GM19438 (cell line): ENCODE data around the gene ATP2A1.
"Not testable (repeated sequence)": the region's sequence is repeated elsewhere in the genome, so short reads cannot be mapped to it uniquely, and the experiment has no call there.

Experiments used
- ATAC-seq: cut with Tn5 transposase; IDR thresholded peaks from one replicate; pipeline ENCODE4 v1.9.1; 2021; ENCODE audit warnings: low read depth; ENCODE audit not compliant: unreplicated experiment

The ATP2A1 gene

DNA sequence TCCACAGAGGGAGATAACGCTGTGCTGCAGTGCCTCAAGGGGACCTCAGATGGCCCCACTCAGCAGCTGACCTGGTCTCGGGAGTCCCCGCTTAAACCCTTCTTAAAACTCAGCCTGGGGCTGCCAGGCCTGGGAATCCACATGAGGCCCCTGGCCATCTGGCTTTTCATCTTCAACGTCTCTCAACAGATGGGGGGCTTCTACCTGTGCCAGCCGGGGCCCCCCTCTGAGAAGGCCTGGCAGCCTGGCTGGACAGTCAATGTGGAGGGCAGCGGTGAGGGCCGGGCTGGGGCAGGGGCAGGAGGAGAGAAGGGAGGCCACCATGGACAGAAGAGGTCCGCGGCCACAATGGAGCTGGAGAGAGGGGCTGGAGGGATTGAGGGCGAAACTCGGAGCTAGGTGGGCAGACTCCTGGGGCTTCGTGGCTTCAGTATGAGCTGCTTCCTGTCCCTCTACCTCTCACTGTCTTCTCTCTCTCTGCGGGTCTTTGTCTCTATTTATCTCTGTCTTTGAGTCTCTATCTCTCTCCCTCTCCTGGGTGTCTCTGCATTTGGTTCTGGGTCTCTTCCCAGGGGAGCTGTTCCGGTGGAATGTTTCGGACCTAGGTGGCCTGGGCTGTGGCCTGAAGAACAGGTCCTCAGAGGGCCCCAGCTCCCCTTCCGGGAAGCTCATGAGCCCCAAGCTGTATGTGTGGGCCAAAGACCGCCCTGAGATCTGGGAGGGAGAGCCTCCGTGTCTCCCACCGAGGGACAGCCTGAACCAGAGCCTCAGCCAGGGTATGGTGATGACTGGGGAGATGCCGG lies 54.3 kb downstream of the ATP2A1 start:
- no peak for ATAC-seq

DNA sequence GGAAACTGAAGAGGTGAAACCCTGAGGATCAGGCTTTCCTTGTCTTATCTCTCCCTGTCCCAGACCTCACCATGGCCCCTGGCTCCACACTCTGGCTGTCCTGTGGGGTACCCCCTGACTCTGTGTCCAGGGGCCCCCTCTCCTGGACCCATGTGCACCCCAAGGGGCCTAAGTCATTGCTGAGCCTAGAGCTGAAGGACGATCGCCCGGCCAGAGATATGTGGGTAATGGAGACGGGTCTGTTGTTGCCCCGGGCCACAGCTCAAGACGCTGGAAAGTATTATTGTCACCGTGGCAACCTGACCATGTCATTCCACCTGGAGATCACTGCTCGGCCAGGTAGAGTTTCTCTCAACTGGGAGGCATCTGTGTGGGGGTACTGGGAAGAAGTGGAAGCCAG lies 54.9 kb downstream of the ATP2A1 start:
- no peak for ATAC-seq

DNA sequence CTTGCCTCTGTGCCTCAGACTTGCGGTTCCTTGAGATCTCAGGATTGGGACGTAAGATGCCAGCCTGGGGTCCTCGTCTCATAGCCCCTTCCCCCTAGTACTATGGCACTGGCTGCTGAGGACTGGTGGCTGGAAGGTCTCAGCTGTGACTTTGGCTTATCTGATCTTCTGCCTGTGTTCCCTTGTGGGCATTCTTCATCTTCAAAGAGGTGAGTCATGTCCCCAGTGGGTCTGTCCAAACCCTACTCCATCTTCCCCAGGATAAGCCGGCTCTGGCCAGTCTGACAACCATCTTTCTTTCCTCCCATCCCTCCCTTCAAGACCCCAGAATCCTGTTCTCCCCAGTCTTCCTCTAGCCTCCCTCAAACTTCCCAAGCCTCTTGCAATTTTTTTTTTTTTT lies 57.1 kb downstream of the ATP2A1 start:
- no peak for ATAC-seq

DNA sequence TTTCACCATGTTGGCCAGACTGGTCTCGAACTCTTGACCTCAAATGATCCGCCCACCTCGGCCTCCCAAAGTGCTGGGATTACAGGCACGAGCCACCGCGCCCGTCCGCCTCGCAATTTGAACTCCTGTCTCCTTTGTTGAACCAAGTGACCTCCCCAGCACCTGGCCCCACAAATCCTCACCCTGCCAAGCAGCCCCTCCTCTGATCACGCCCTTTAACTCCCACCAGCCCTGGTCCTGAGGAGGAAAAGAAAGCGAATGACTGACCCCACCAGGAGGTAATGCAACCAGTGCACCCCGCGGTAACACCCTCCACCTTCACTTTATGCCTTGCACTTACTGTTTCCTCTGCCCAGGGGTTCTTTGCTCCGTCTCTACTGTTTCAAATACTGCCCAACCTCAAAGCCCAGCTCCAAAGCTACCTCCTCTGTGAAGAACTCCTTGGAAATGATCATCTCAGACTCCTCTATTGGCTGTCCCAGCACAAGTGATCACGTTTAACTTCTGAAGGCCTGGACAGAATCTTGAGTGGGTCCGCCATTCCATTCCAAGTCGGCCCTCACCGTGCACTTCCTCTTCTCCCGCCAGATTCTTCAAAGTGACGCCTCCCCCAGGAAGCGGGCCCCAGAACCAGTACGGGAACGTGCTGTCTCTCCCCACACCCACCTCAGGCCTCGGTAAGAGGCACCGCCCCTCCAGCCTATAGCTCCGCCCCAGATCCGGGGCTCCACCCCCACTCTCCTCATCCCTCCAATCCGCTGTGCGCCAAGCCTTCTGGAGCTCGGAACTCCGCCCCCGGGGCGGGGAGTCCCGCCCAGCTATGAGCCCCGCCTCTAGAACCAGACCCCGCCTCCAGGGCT lies 57.9 kb downstream of the ATP2A1 start:
- ATAC-seq, result peak; percentile 77

DNA sequence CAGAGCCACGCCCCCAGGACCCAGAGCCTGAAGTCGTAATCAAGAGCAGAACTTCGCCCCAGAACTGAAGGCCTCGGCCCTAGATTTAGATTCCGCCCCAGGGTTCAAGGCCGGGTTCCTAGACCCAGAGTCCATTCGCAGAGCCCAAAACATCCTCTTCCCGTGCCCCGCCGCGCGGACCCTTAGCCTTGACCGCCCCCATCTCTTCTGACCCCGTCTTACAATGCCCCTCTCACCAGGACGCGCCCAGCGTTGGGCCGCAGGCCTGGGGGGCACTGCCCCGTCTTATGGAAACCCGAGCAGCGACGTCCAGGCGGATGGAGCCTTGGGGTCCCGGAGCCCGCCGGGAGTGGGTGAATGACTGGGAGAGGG lies 58.5 kb downstream of the ATP2A1 start:
- no peak for ATAC-seq

DNA sequence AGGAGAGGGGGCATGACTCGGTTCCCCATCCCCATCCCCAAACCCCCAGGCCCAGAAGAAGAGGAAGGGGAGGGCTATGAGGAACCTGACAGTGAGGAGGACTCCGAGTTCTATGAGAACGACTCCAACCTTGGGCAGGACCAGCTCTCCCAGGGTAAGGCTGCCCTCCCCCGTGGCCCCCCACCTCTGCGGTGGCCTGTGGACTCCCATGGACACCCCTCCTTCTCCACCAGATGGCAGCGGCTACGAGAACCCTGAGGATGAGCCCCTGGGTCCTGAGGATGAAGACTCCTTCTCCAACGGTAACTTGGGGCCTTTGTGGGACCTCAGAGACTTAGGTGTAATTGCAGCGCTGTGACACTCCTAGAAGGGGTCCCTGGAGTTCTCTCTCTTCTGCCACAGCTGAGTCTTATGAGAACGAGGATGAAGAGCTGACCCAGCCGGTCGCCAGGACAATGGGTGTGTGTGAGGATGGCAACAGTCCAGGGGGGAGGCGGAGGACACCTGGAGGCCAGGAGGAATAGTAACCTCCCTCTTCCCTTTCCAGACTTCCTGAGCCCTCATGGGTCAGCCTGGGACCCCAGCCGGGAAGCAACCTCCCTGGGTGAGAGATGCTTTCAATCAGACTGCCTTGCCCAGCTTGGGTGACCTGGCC lies 59.1 kb downstream of the ATP2A1 start:
- ATAC-seq, result no peak

DNA sequence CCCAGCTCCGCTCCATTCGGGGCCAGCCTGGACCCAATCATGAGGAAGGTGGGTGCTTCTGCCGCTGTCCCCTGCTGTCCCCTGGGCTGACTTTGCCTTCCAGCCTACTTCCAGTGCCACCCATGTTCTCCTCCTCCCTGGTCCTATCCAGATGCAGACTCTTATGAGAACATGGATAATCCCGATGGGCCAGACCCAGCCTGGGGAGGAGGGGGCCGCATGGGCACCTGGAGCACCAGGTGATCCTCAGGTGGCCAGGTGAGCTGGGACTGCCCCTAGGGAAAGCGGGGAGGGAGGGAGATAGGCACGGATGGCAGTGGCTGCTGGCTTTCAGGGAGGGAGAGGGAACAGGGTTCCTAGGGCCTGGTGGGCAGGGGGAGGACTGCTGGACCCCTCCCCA lies 60.4 kb downstream of the ATP2A1 start:
- no peak for ATAC-seq

DNA sequence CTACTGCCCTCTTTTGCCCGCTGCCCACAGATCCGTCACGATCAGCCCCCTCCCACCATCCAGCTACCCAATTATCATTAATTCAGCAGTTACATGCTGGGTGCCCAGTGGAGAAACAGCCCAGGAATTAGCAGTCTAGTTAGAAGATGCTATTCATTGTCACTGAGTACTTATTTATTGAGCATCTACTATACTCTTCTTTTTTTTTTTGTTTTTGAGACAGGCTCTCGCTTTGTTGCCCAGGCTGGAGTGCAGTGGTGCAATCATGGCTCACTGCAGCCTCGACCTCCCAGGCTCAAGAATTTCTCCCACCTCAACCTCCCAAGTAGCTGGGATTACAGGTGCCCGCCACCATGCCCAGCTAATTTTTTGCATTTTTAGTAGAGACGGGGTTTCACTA lies 61.5 kb downstream of the ATP2A1 start:
- not testable (repeated sequence) for ATAC-seq

DNA sequence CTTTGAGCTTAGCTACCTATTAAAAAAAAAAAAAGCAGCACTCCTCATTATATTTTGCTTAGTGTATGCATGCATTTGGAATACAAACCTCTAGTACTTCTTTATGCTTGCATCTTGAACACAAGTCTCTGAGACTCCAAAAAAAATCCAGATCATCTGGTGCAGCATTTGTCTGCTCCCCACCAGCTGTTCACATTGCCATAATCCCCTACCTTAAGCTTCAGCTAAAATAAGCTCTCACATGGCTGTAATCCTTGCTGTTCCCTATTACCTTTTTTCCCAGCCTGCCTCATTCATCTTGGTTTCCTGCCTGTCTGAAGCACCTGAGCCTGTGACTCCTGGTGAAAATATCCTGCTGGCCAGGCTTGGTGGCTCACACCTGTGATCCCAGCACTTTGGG lies 65.0 kb downstream of the ATP2A1 start:
- no peak for ATAC-seq

DNA sequence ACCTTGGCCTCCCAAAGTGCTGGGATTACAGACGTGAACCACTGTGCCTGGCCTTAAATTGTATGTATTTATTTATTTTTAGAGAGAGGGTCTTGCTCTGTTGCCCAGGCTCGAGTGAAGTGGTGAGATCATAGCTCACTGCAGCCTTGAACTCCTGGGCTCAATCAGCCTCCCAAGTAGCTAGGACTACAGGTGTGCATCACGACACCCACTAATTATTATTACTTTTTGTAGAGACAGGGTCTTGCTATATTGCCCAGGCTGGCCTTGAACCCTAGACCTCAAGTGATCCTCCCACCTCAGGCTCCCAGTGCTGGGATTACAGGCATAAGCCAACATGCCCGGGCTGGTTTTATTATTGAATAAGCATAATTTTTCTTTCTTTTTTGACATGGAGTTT lies 68.4 kb downstream of the ATP2A1 start:
- ATAC-seq, result no peak

DNA sequence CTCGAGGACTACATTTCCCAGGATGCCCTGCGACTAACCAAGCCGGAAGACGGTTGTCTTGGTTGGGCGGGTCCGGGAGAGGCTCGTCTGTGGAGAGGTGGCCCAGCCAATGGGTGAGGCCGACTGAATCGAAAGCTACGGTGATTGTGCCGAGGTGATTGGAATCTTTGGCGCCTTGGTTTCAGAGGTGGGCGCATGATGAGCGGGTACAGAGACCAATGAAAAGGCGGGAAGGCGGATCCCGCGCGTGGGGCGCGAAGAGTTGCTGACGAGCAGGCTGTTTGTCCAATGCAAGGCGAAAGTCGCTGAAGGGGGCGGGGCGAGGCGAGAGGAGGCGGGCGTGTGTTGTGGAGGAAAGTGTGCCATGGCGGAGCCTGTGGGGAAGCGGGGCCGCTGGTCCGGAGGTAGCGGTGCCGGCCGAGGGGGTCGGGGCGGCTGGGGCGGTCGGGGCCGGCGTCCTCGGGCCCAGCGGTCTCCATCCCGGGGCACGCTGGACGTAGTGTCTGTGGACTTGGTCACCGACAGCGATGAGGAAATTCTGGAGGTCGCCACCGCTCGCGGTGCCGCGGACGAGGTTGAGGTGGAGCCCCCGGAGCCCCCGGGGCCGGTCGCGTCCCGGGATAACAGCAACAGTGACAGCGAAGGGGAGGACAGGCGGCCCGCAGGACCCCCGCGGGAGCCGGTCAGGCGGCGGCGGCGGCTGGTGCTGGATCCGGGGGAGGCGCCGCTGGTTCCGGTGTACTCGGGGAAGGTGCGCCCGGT lies 72.5 kb downstream of the ATP2A1 start, which contains the start of gene NFATC2IP:
NFATC2IP (plus strand) TSS at position 290 of the 762 bp plus-strand sequence; CDS start at position 365, 75 bp downstream.
- ATAC-seq, result peak; percentile 91

DNA sequence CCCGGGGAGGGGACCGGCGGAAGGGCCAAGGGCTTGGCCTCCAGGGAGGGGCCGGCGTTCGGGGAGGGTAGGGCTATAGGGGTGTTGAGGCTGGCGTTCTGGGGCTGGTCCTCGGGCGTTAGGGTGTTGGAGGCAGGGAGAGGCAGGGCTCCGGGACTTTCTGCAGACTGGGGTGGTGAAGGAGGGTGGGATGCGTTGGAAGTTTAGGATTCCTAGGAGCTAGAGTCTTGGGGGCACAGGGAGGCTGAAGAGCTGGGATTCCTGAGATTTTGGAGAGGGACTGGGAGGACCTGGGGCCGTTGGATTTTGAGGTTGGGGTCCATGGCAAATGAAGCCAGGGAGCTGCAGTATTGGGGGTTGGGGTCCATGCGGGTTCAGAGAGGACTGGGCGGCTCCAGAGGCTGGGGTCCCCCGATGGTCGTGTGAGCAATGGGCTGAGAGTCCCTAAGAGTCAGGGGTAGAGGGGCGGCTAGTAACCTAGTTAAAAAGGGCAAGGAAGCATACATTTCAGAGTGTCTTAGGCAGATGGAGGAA lies 73.2 kb downstream of the ATP2A1 start:
- peak; percentile 15 for ATAC-seq
